Measurements from ENCODE around the gene GPR42. TPM values are rescaled to one million over a fixed set of nuclear protein-coding genes. Genes with fewer than 3 reads are reported as not detected.

GPR42 gene
- total RNA-seq, 1 donor from 2014 or later = not detected

GRCh38 chr19:35329323-35329722 lies 41.5 kb upstream of the GPR42 start:
- Mint-ChIP-seq H3K4me1 (ENCODE audit: low read depth) (no peaks in the 10 kb centered on the region), H3K9me3 (ENCODE audit: low read depth) (no peaks in the 10 kb centered on the region), H3K27ac (ENCODE audit: unreplicated experiment) (no peak overlapping the region), H3K36me3 (ENCODE audit: low read depth) (no peaks in the 10 kb centered on the region), H3K4me3 (ENCODE audit: unreplicated experiment) (no peak overlapping the region), H3K27me3 (ENCODE audit: low read depth) (peaks cover 46% of the 10 kb centered on the region)
- TF ChIP-seq, protein P1, sequence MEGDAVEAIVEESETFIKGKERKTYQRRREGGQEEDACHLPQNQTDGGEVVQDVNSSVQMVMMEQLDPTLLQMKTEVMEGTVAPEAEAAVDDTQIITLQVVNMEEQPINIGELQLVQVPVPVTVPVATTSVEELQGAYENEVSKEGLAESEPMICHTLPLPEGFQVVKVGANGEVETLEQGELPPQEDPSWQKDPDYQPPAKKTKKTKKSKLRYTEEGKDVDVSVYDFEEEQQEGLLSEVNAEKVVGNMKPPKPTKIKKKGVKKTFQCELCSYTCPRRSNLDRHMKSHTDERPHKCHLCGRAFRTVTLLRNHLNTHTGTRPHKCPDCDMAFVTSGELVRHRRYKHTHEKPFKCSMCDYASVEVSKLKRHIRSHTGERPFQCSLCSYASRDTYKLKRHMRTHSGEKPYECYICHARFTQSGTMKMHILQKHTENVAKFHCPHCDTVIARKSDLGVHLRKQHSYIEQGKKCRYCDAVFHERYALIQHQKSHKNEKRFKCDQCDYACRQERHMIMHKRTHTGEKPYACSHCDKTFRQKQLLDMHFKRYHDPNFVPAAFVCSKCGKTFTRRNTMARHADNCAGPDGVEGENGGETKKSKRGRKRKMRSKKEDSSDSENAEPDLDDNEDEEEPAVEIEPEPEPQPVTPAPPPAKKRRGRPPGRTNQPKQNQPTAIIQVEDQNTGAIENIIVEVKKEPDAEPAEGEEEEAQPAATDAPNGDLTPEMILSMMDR (IDR thresholded peaks at IDR 0.05) = no peak
- no peak for DNase-seq (ENCODE audit: low spot score)

DNA sequence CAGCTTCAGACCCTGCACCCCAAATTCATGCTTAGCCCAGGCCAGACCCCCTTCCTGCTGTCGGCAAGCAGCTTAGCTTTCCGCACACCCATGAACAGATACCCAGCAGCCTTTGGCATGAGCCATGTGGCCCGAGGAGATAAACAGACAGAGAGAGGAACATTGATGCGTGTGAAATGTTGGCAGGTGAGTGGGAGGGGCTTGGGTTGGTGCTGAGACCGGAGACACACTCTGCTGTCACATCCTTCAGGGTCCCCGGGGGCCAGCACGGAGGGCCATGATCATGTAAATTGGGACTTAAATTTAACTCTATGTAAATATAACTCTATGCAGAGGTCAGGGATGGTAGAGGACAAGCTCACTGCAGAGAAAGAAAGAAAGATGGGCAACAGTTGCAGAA lies 40.4 kb upstream of the GPR42 start:
- no peaks in the 10 kb centered on the region for H3K36me3 Mint-ChIP-seq (ENCODE audit: low read depth)
- H3K4me3 Mint-ChIP-seq (ENCODE audit: unreplicated experiment) = no peak overlapping the region
- peaks cover 47% of the 10 kb centered on the region for H3K27me3 Mint-ChIP-seq (ENCODE audit: low read depth)
- DNase-seq (ENCODE audit: low spot score) = no peak
- no peaks in the 10 kb centered on the region for H3K9me3 Mint-ChIP-seq (ENCODE audit: low read depth)
- no peak overlapping the region for H3K27ac Mint-ChIP-seq (ENCODE audit: unreplicated experiment)
- no peaks in the 10 kb centered on the region for H3K4me1 Mint-ChIP-seq (ENCODE audit: low read depth)
- TF ChIP-seq, protein P1 (IDR thresholded peaks at IDR 0.05) = no peak

DNA sequence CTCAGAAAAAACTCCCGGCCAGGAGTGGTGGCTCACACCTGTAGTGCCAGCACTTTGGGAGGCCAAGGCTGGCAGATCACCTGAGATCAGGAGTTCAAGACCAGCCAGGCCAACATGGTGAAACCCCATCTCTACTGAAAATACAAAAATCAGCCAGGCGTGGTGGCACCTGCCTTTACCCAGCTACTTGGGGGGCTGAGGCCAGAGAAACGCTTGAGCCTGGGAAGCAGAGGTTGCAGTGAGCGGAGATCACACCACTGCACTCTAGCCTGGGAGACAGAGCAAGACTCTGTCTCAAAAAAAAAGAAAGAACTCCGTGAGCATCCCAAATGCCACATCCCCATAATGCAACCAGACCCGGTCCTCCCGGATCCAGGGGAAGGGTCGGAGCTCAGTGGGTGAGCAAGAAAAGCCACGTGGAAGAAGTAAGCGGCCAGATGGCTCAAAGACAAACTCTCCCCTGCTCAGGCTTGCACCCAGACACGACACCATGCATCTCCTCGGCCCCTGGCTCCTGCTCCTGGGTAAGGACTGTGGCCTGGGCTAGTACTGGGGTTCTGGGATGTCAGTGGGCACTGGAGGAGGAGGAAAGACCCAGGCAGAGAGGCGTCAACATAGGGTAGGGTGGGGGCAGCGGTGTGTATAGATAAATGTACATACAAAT lies 39.2 kb upstream of the GPR42 start:
- Mint-ChIP-seq H3K4me3 (ENCODE audit: unreplicated experiment) (no peak overlapping the region), H3K9me3 (ENCODE audit: low read depth) (no peaks in the 10 kb centered on the region), H3K4me1 (ENCODE audit: low read depth) (no peaks in the 10 kb centered on the region), H3K27me3 (ENCODE audit: low read depth) (peaks cover 44% of the 10 kb centered on the region), H3K27ac (ENCODE audit: unreplicated experiment) (no peak overlapping the region), H3K36me3 (ENCODE audit: low read depth) (no peaks in the 10 kb centered on the region)
- TF ChIP-seq, protein P1 (IDR thresholded peaks at IDR 0.05) = no peak
- DNase-seq (ENCODE audit: low spot score) = no peak

DNA sequence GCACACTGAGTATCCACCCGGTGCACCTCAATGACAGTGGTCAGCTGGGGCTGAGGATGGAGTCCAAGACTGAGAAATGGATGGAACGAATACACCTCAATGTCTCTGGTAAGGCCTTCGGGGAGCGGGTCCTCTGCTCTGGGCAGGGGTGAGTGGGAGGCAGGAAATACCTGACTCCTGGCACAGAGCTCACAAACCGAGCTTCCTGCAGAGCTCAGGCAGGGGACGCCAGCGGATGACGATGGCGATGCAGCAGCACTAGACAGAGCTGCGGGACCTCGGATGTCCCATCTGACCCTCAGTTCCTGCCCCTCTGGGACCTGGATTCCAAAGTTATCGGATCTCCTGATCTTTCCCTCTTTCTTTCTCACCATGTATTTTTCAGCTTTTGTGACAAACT lies 38.1 kb upstream of the GPR42 start:
- Mint-ChIP-seq H3K4me3 (ENCODE audit: unreplicated experiment) (no peak overlapping the region), H3K36me3 (ENCODE audit: low read depth) (no peaks in the 10 kb centered on the region), H3K27me3 (ENCODE audit: low read depth) (peaks cover 43% of the 10 kb centered on the region), H3K27ac (ENCODE audit: unreplicated experiment) (no peak overlapping the region), H3K9me3 (ENCODE audit: low read depth) (no peaks in the 10 kb centered on the region), H3K4me1 (ENCODE audit: low read depth) (no peaks in the 10 kb centered on the region)
- no peak for DNase-seq (ENCODE audit: low spot score)
- TF ChIP-seq, protein P1 (IDR thresholded peaks at IDR 0.05) = no peak

DNA sequence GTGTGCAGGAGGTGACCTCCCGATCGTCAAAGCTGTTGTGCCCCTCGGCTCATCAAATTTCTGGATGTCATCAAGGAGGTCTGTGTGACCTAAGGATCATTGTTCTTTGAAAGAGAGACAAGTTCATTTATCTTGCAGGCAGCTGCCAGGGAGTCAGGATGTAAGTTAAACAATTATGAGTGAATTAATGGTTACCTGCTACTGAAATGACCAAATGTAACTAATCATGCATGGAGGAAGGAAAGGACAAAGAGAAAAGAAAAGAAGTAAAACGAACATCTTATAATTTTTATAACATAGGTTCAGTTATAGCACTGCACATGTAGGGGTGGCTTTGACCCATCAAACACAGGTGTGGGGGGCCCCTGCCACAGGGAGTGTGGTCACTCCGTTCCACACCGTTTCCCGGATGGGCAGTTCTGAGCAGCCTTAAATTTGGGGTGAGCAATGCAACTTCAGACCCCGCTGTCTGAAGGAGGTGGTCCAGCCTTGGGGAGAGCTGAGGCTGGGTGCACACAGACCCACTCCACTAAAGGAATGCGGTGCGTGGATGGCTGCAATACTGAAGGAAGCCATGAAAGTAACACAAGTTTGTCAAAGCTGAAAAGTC lies 36.6 kb upstream of the GPR42 start:
- Mint-ChIP-seq H3K27ac (ENCODE audit: unreplicated experiment) (no peak overlapping the region), H3K4me1 (ENCODE audit: low read depth) (no peaks in the 10 kb centered on the region), H3K4me3 (ENCODE audit: unreplicated experiment) (no peak overlapping the region), H3K9me3 (ENCODE audit: low read depth) (no peaks in the 10 kb centered on the region), H3K36me3 (ENCODE audit: low read depth) (no peaks in the 10 kb centered on the region), H3K27me3 (ENCODE audit: low read depth) (peaks cover 47% of the 10 kb centered on the region)
- TF ChIP-seq, protein P1 (IDR thresholded peaks at IDR 0.05) = no peak
- DNase-seq (ENCODE audit: low spot score) = no peak

Measured in chondrocyte (in vitro differentiated cells).